ENCODE data around the gene CDC42BPA. TPM values are rescaled to one million over a fixed set of nuclear protein-coding genes. Genes with fewer than 3 reads are reported as not detected.

CDC42BPA gene
- total and polyA plus RNA-seq, 11 donors: 9.8 to 33.8 (median 29.7) TPM

DNA sequence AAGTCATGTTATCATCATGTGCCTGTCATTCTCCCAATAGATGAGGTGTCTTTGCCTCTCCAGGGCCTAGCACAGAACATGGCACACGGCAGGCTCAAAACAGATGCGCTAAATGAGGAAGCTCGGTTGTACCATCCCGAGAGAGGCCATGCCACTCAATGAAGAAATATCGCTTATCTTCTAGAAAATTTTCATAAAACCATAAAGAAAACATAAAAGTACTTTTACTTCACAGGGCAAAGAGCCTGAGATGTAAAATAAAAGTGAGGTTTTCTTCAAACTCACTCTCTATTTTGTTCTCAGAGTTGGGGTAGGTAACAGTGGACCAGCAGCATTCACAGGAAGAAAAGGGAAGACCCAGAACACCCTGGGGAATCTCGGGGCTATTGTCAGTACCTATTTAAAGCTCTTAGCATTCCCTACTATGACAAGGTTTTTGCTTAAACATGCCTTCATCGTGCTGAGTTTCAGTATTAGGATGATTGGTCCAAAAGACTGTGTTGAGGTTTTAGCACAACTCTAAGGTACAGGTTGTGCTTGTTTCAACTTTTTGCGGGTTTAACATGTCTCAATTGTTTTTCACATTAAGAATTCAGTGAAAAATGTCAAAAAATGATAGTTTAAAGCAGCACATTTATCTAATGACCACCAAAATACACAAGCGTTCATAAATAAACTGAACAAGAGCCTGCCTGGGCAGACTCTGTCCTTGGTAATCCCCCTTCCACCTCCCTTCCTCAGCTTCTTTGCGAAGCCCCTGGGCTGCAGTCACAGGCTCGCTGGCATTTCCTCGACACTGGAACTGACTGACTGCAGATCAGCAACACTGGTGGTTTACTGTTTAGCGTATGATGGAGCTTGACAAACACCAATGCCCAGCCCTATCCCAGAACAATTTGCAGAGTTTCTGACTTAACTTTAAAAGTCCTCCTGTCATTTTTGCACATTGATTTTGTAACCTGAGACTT lies 322.6 kb downstream of the CDC42BPA start:
- peaks cover 0 to 40% (median 20%) of the 10 kb centered on the region in 9 donors for H3K36me3 ChIP-seq
- intact Hi-C loops (cut with DNase I): no loop called here

DNA sequence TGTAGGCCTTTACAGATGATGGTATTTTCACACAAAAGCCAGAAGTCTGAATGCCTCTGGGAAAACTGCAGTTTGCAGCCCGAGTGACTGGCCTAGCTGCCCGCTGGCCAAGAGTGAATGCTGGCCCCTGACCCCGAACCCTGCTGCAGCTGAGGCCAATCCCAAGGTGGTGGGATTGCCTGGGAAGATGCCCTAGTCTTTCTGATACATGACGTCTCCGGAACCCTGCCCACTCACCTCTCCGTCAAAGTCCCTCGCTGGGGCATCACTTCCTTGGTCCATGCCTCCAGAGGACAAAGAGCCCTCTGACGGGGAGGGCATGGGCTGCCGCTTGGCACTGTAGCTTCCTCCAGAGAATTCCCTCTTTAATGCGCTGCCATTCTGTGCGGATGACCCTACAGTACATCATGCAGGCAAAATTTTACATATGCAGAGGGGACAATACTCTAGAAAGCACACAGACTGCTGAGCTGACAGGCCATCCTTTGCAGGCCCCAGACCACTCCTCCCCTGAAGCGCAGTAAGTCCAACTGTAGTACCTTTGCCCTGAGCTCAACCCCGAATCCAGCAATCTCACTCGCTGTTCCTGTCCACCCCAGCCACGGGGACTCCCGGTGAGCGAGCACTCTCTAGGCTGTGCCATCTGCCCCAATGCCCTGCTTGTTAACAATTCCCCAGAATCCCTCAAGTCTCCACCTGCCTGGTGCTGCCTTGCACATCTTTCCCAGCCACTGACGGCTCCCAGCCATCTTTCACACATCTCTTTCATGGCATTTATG lies 323.5 kb downstream of the CDC42BPA start:
- Histone ChIP-seq H3K4me3 (no peak overlapping the region), H3K27ac (peak overlapping the region in 2 of 12 donors; percentile 56 to 57), H3K9me3 (peaks cover 0 to 4% (median 0%) of the 10 kb centered on the region in 12 donors), H3K4me1 (peaks cover 0 to 30% (median 19%) of the 10 kb centered on the region in 12 donors), H3K27me3 (no peaks in the 10 kb centered on the region), H3K36me3 (peaks cover 0 to 33% (median 19%) of the 10 kb centered on the region in 9 donors)
- WGBS, 4 donors: 89 to 91% (median 91%) methylated on average over 13 to 18 of the region's 18 CpGs
- intact Hi-C loops (cut with DNase I): loop anchor here in 1 of 10 donors (5.0 kb wide), 1 partner anchor 82 kb away; no protein-coding TSS in a partner anchor
- peak in 2 of 4 donors; percentile 4 to 14 for ATAC-seq
- no peak for DNase-seq
- TF ChIP-seq, protein P1, sequence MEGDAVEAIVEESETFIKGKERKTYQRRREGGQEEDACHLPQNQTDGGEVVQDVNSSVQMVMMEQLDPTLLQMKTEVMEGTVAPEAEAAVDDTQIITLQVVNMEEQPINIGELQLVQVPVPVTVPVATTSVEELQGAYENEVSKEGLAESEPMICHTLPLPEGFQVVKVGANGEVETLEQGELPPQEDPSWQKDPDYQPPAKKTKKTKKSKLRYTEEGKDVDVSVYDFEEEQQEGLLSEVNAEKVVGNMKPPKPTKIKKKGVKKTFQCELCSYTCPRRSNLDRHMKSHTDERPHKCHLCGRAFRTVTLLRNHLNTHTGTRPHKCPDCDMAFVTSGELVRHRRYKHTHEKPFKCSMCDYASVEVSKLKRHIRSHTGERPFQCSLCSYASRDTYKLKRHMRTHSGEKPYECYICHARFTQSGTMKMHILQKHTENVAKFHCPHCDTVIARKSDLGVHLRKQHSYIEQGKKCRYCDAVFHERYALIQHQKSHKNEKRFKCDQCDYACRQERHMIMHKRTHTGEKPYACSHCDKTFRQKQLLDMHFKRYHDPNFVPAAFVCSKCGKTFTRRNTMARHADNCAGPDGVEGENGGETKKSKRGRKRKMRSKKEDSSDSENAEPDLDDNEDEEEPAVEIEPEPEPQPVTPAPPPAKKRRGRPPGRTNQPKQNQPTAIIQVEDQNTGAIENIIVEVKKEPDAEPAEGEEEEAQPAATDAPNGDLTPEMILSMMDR (IDR thresholded peaks at IDR 0.05): no peak
- TF ChIP-seq POLR2A (IDR thresholded peaks at IDR 0.05): no peak

More for the DNA sequence above, 322.6 kb downstream of the CDC42BPA start:
- peaks cover 0 to 21% (median 11%) of the 10 kb centered on the region in 12 donors for H3K4me1 ChIP-seq
- TF ChIP-seq, protein P1 (IDR thresholded peaks at IDR 0.05): no peak
- TF ChIP-seq POLR2A (IDR thresholded peaks at IDR 0.05): no peak
- no peaks in the 10 kb centered on the region for H3K27me3 ChIP-seq
- H3K4me3 ChIP-seq: no peak overlapping the region
- peaks cover 0 to 4% (median 0%) of the 10 kb centered on the region in 12 donors for H3K9me3 ChIP-seq
- no peak overlapping the region for H3K27ac ChIP-seq
- ATAC-seq (no peak), DNase-seq (no peak)
- WGBS, 4 donors: 80 to 87% (median 84%) methylated on average over 13 of the region's 13 CpGs

DNA sequence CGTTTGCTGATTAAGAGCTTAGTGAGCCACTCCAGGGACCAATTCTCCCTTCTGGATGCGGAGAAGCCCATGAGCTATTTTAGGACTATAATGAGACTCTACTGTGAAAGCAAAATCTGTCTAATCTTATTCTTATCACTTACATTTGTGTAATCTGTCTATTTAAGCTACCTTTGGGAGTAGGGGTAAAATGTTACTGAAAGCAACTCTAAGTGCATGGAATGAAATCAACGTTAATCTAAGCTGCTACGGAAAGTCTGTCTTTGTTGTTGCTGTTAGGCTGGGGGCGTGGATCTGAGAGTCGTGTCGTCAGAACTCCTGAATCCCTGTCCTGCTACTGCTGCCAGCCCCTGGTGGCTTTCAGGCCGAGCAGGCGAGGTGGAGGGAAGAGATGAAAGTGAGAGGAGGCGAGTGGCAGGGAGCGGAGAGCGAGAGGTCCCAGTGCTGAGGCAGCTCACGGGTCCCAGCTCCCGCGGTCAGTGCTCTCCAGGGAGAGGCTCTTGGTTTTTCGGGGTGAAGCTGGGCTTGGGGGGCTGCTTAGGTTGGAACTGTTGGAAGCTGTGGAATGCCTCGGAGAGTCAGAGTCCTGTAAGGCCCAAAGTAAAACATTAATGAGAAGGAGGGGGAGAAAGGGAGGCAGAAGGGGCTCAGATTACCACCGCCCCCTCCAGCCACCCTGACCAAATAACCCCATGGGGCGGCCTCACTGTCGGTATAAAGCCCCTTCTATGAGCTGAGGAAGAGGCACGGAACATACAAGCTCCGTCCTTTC lies 324.3 kb downstream of the CDC42BPA start:
- peaks cover 0 to 33% (median 19%) of the 10 kb centered on the region in 9 donors for H3K36me3 ChIP-seq
- WGBS, 4 donors: 57 to 59% (median 58%) methylated on average over 22 of the region's 22 CpGs
- TF ChIP-seq, protein P1 (IDR thresholded peaks at IDR 0.05): peak in 1 of 12 donors; percentile 5
- no peak for TF ChIP-seq POLR2A (IDR thresholded peaks at IDR 0.05)
- ATAC-seq (peak in 3 of 4 donors; percentile 57 to 72 (median 65)), DNase-seq (peak in 1 of 5 donors; percentile 24)
- H3K9me3 ChIP-seq: no peaks in the 10 kb centered on the region
- intact Hi-C loops (cut with DNase I): loop anchor here in 1 of 10 donors (5.0 kb wide), 1 partner anchor 82 kb away; no protein-coding TSS in a partner anchor
- no peaks in the 10 kb centered on the region for H3K27me3 ChIP-seq
- H3K27ac ChIP-seq: peak overlapping the region in 9 of 12 donors; percentile 4 to 57 (median 36)
- H3K4me3 ChIP-seq: no peak overlapping the region
- H3K4me1 ChIP-seq: peaks cover 0 to 38% (median 26%) of the 10 kb centered on the region in 12 donors
